T-cell (primary cell): ENCODE results near the gene DPYD. TPM values are rescaled to one million over a fixed set of nuclear protein-coding genes. Genes with fewer than 3 reads are reported as not detected.

ENCODE experiments used
- ATAC-seq, 4 experiments: fragments of 200-7000 bp in 3 of 4; fragments of 150-1000 bp in 1 of 4; cut with Tn5 transposase; replicated peaks in 1 of 4; 1 replicate in 3 of 4; 2 replicates in 1 of 4; pipeline ENCODE4 v1.10.0; 2021; ENCODE audit warnings: moderate library complexity in 3 of 4, mild to moderate bottlenecking in 2 of 4, moderate number of reproducible peaks in 1 of 4
- CTCF ChIA-PET, 2 donors: fragments of 300-600 bp; sonication (Branson Sonifier 250); formaldehyde crosslinking; loops; one replicate each; lab custom pipeline; 2022; ENCODE audit warnings: antibody characterized with exemption in 2 of 2; lab: Charles Lee
- POLR2A ChIA-PET, 2 donors: fragments of 300-600 bp; sonication (Branson Sonifier 250); formaldehyde crosslinking; loops; one replicate each; lab custom pipeline; 2022; ENCODE audit warnings: antibody characterized with exemption in 2 of 2; lab: Charles Lee
- DNase-seq, 35 experiments: peaks; one replicate each; pipeline versions ENCODE4 v3.0.0 to v3.0.0-alpha.2; 2013 to 2023
- H3K27ac ChIP-seq: one replicate; pipeline ENCODE4 v1.5.1; 2013; ENCODE audit warnings: low read length
- H3K27me3 ChIP-seq, 2 experiments: replicated peaks in 1 of 2; 1 replicate in 1 of 2; 2 replicates in 1 of 2; pipeline versions ENCODE4 v1.6.1 to v1.7.0; 2013; ENCODE audit warnings: low read length in 1 of 2, mixed read lengths in 1 of 2; ENCODE audit not compliant: control insufficient read depth in 2 of 2, insufficient read depth in 2 of 2; ENCODE audit errors: extremely low read depth in 1 of 2
- H3K36me3 ChIP-seq, 2 donors: 1 replicate in 1 of 2; 2 replicates in 1 of 2; pipeline versions ENCODE4 v1.6.1 to v1.7.0; 2013; ENCODE audit warnings: low read length in 1 of 2; ENCODE audit not compliant: control insufficient read depth in 2 of 2, insufficient read depth in 1 of 2; ENCODE audit errors: extremely low read depth in 1 of 2
- H3K4me1 ChIP-seq, 2 experiments: 1 replicate in 1 of 2; 2 replicates in 1 of 2; pipeline versions ENCODE4 v1.6.1 to v1.7.0; 2013; ENCODE audit warnings: low read length in 2 of 2, mixed read lengths in 1 of 2; ENCODE audit not compliant: insufficient read depth in 2 of 2, control insufficient read depth in 1 of 2; ENCODE audit errors: extremely low read depth in 1 of 2
- H3K4me3 ChIP-seq, 2 donors: 1 replicate in 1 of 2; 2 replicates in 1 of 2; pipeline versions ENCODE4 v1.5.1 to v1.7.0; 2013; ENCODE audit warnings: mild to moderate bottlenecking in 2 of 2, low read length in 1 of 2, moderate library complexity in 1 of 2; ENCODE audit not compliant: control insufficient read depth in 1 of 2; ENCODE audit errors: extremely low read depth in 1 of 2
- H3K9me3 ChIP-seq: 2 replicates; pipeline ENCODE4 v1.7.0; 2013
- H3K27ac Mint-ChIP-seq, 2 donors: one replicate each; pipeline ENCODE4 v1.8.0; 2020 to 2021; ENCODE audit warnings: mild to moderate bottlenecking in 2 of 2, mixed read lengths in 2 of 2
- H3K27me3 Mint-ChIP-seq, 2 donors: one replicate each; pipeline ENCODE4 v1.8.0; 2021 to 2022; ENCODE audit warnings: mixed read lengths in 2 of 2
- H3K36me3 Mint-ChIP-seq: one replicate; pipeline ENCODE4 v1.8.0; 2021; ENCODE audit warnings: mixed read lengths
- H3K4me1 Mint-ChIP-seq, 3 donors: one replicate each; pipeline ENCODE4 v1.8.0; 2020 to 2022; ENCODE audit warnings: mixed read lengths in 3 of 3, mild to moderate bottlenecking in 1 of 3
- H3K4me3 Mint-ChIP-seq, 3 donors: one replicate each; pipeline ENCODE4 v1.8.0; 2020 to 2022; ENCODE audit warnings: mild to moderate bottlenecking in 3 of 3, mixed read lengths in 3 of 3, moderate library complexity in 3 of 3
- H3K9me3 Mint-ChIP-seq, 3 donors: one replicate each; pipeline ENCODE4 v1.8.0; 2020 to 2022; ENCODE audit warnings: mixed read lengths in 3 of 3
- WGBS: methylation state at CpG from one replicate; pipeline ENCODE4 v1.1.5; 2013; ENCODE audit warnings: missing lambda C conversion rate; ENCODE audit not compliant: insufficient coverage; 5-methylcytosine and 5-hydroxymethylcytosine counted together
- total RNA-seq, 35 experiments: library from RNA in 6 of 35; stranded (reverse) in 6 of 35; fragments of 120-200 nt in 1 of 35; gene quantifications; one replicate each; pipeline versions ENCODE4 v1.2.1 to v1.2.4 and lab custom pipeline; 2013 to 2026

DPYD gene
- total RNA-seq, 5 donors from 2014 or later (not counting 1 experiment from before 2014, with no cell fraction given): 39.1 to 74.1 (median 47.8) TPM

- Histone ChIP-seq H3K27me3 (no peaks in the 10 kb centered on the region), H3K4me1 (no peaks in the 10 kb centered on the region), H3K9me3 (peaks cover 4% of the 10 kb centered on the region), H3K27ac (no peak overlapping the region), H3K36me3 (no peaks in the 10 kb centered on the region), H3K4me3 (no peak overlapping the region)
- Mint-ChIP-seq H3K4me1 (no peaks in the 10 kb centered on the region), H3K27ac (no peak overlapping the region), H3K36me3 (peaks cover 63% of the 10 kb centered on the region), H3K27me3 (no peaks in the 10 kb centered on the region), H3K9me3 (peaks cover 6 to 26% (median 14%) of the 10 kb centered on the region in 3 donors), H3K4me3 (no peak overlapping the region)
- ChIA-PET CTCF (interaction anchor here in 1 of 2 donors (0.6 kb wide), 1 partner anchor 305 kb away, joined by 3 read pairs; no protein-coding TSS in a partner anchor), POLR2A (interaction anchor here in 1 of 2 donors (0.6 kb wide), 1 partner anchor 852 kb away, joined by 4 read pairs; no protein-coding TSS in a partner anchor)
- DNase-seq: no peak
- 97% methylated on average over 3 of the region's 3 CpGs for WGBS
- ATAC-seq: no peak
Measured at GRCh38 chr1:97651250-97651649, 269.6 kb downstream of the DPYD start.

GRCh38 chr1:97649591-97649990 lies 271.2 kb downstream of the DPYD start:
- Histone ChIP-seq H3K27ac (no peak overlapping the region), H3K27me3 (no peaks in the 10 kb centered on the region), H3K36me3 (no peaks in the 10 kb centered on the region), H3K4me3 (no peak overlapping the region), H3K9me3 (peaks cover 7% of the 10 kb centered on the region), H3K4me1 (no peaks in the 10 kb centered on the region)
- no peaks in the 10 kb centered on the region for H3K27me3 Mint-ChIP-seq
- CTCF ChIA-PET: interaction anchor here in 1 of 2 donors (1.1 to 1.4 kb wide), 2 partner anchors 12 to 15 kb away, joined by 4 to 5 read pairs; no protein-coding TSS in a partner anchor
- 96% methylated on average over 2 of the region's 4 CpGs for WGBS
- no peak for ATAC-seq
- H3K27ac Mint-ChIP-seq: no peak overlapping the region
- POLR2A ChIA-PET: no interaction called here
- H3K9me3 Mint-ChIP-seq: peaks cover 6 to 33% (median 16%) of the 10 kb centered on the region in 3 donors
- H3K4me1 Mint-ChIP-seq: no peaks in the 10 kb centered on the region
- no peak overlapping the region for H3K4me3 Mint-ChIP-seq
- no peak for DNase-seq
- peaks cover 59% of the 10 kb centered on the region for H3K36me3 Mint-ChIP-seq

GRCh38 chr1:97647776-97648175 lies 273.1 kb downstream of the DPYD start:
- POLR2A ChIA-PET: no interaction called here
- Mint-ChIP-seq H3K27ac (no peak overlapping the region), H3K36me3 (peaks cover 60% of the 10 kb centered on the region)

GRCh38 chr1:97646071-97646470 lies 274.8 kb downstream of the DPYD start:
- H3K27ac ChIP-seq: no peak overlapping the region
- no peaks in the 10 kb centered on the region for H3K27me3 ChIP-seq
- POLR2A ChIA-PET: no interaction called here
- WGBS: no CpG with 5 or more reads among the region's 1 CpG
- H3K4me1 Mint-ChIP-seq: peaks cover 0 to 9% (median 0%) of the 10 kb centered on the region in 3 donors
- H3K27me3 Mint-ChIP-seq: no peaks in the 10 kb centered on the region
- no peak overlapping the region for H3K4me3 Mint-ChIP-seq
- H3K36me3 ChIP-seq: no peaks in the 10 kb centered on the region
- no peaks in the 10 kb centered on the region for H3K4me1 ChIP-seq
- CTCF ChIA-PET: no interaction called here
- H3K9me3 ChIP-seq: peaks cover 7% of the 10 kb centered on the region
- DNase-seq (no peak), ATAC-seq (no peak)
- H3K36me3 Mint-ChIP-seq: peaks cover 63% of the 10 kb centered on the region
- no peak overlapping the region for H3K4me3 ChIP-seq
- H3K9me3 Mint-ChIP-seq: peaks cover 7 to 33% (median 16%) of the 10 kb centered on the region in 3 donors
- H3K27ac Mint-ChIP-seq: no peak overlapping the region

More at GRCh38 chr1:97647776-97648175, 273.1 kb downstream of the DPYD start:
- Histone ChIP-seq H3K4me3 (no peak overlapping the region), H3K36me3 (no peaks in the 10 kb centered on the region), H3K27ac (no peak overlapping the region), H3K4me1 (no peaks in the 10 kb centered on the region), H3K9me3 (peaks cover 7% of the 10 kb centered on the region), H3K27me3 (no peaks in the 10 kb centered on the region)
- Mint-ChIP-seq H3K4me3 (no peak overlapping the region), H3K27me3 (no peaks in the 10 kb centered on the region), H3K9me3 (peaks cover 6 to 33% (median 16%) of the 10 kb centered on the region in 3 donors), H3K4me1 (no peaks in the 10 kb centered on the region)
- ATAC-seq (no peak), DNase-seq (no peak)
- CTCF ChIA-PET: no interaction called here

GRCh38 chr1:97640677-97641076 lies 280.2 kb downstream of the DPYD start:
- H3K4me3 ChIP-seq: no peak overlapping the region
- H3K9me3 Mint-ChIP-seq: peaks cover 0 to 3% (median 2%) of the 10 kb centered on the region in 3 donors
- no peaks in the 10 kb centered on the region for H3K9me3 ChIP-seq
- peaks cover 0 to 4% of the 10 kb centered on the region in 2 donors for H3K36me3 ChIP-seq
- H3K27me3 Mint-ChIP-seq: no peaks in the 10 kb centered on the region
- no peak for DNase-seq
- POLR2A ChIA-PET: no interaction called here
- no peak overlapping the region for H3K27ac Mint-ChIP-seq
- H3K27me3 ChIP-seq: no peaks in the 10 kb centered on the region
- H3K4me1 Mint-ChIP-seq: peaks cover 0 to 12% (median 0%) of the 10 kb centered on the region in 3 donors
- CTCF ChIA-PET: no interaction called here
- H3K4me3 Mint-ChIP-seq: no peak overlapping the region
- peaks cover 50% of the 10 kb centered on the region for H3K36me3 Mint-ChIP-seq
- no peak overlapping the region for H3K27ac ChIP-seq
- no peak for ATAC-seq
- H3K4me1 ChIP-seq: no peaks in the 10 kb centered on the region

GRCh38 chr1:97636941-97637340 lies 283.9 kb downstream of the DPYD start:
- Histone ChIP-seq H3K27me3 (no peaks in the 10 kb centered on the region), H3K27ac (no peak overlapping the region), H3K36me3 (peaks cover 0 to 4% of the 10 kb centered on the region in 2 donors), H3K4me1 (no peaks in the 10 kb centered on the region), H3K9me3 (no peaks in the 10 kb centered on the region), H3K4me3 (no peak overlapping the region)
- peaks cover 6 to 15% (median 14%) of the 10 kb centered on the region in 3 donors for H3K4me1 Mint-ChIP-seq
- POLR2A ChIA-PET: no interaction called here
- CTCF ChIA-PET: no interaction called here
- H3K4me3 Mint-ChIP-seq: no peak overlapping the region
- peaks cover 53% of the 10 kb centered on the region for H3K36me3 Mint-ChIP-seq
- no peaks in the 10 kb centered on the region for H3K27me3 Mint-ChIP-seq
- no peak overlapping the region for H3K27ac Mint-ChIP-seq
- H3K9me3 Mint-ChIP-seq: peaks cover 0 to 3% (median 0%) of the 10 kb centered on the region in 3 donors
- DNase-seq (no peak), ATAC-seq (no peak)
